Activated naive CD8-positive, alpha-beta T cell (primary cell): ENCODE data around the gene FKRP.

ENCODE experiments used
- H3K27ac Mint-ChIP-seq: one replicate; pipeline ENCODE4 v1.8.0; 2021; ENCODE audit warnings: mixed read lengths
- H3K27me3 Mint-ChIP-seq: one replicate; pipeline ENCODE4 v1.8.0; 2021; ENCODE audit warnings: mixed read lengths
- H3K36me3 Mint-ChIP-seq: one replicate; pipeline ENCODE4 v1.8.0; 2021; ENCODE audit warnings: mixed read lengths
- H3K4me1 Mint-ChIP-seq: one replicate; pipeline ENCODE4 v1.8.0; 2021; ENCODE audit warnings: low read depth, mixed read lengths
- H3K4me3 Mint-ChIP-seq: one replicate; pipeline ENCODE4 v1.8.0; 2021; ENCODE audit warnings: mild to moderate bottlenecking, mixed read lengths
- H3K9me3 Mint-ChIP-seq: one replicate; pipeline ENCODE4 v1.8.0; 2021; ENCODE audit warnings: low read depth, mixed read lengths

The FKRP gene

GRCh38 chr19:46717034-46717715 lies 28.7 kb upstream of the FKRP start, which contains the start of gene PRKD2:
TSS of gene PRKD2 (minus strand) at chr19:46717114. CDS start at chr19:46716370, 744 bp downstream.
- H3K27me3 Mint-ChIP-seq, result no peaks in the 10 kb centered on the region
- peak within 1 kb of the TSS; percentile 92 for H3K4me3 Mint-ChIP-seq
- H3K36me3 Mint-ChIP-seq, result peaks cover 2% of the 10 kb centered on the region
- peaks cover 44% of the 10 kb centered on the region for H3K4me1 Mint-ChIP-seq
- H3K27ac Mint-ChIP-seq, result peak within 1 kb of the TSS; percentile 91
- no peaks in the 10 kb centered on the region for H3K9me3 Mint-ChIP-seq

- Mint-ChIP-seq H3K4me1 (peaks cover 40% of the 10 kb centered on the region), H3K36me3 (peaks cover 2% of the 10 kb centered on the region), H3K9me3 (no peaks in the 10 kb centered on the region), H3K4me3 (peak overlapping the region; percentile 92), H3K27me3 (no peaks in the 10 kb centered on the region), H3K27ac (peak overlapping the region; percentile 90)
Measured at GRCh38 chr19:46717716-46718143, 28.1 kb upstream of the FKRP start.

GRCh38 chr19:46718157-46718933 lies 27.5 kb upstream of the FKRP start:
- Mint-ChIP-seq H3K36me3 (peaks cover 2% of the 10 kb centered on the region), H3K4me3 (peak overlapping the region; percentile 92), H3K9me3 (no peaks in the 10 kb centered on the region), H3K27me3 (no peaks in the 10 kb centered on the region), H3K27ac (peak overlapping the region; percentile 90), H3K4me1 (peaks cover 36% of the 10 kb centered on the region)

- H3K4me3 Mint-ChIP-seq, result peak overlapping the region; percentile 92
- peaks cover 2% of the 10 kb centered on the region for H3K36me3 Mint-ChIP-seq
- peaks cover 37% of the 10 kb centered on the region for H3K4me1 Mint-ChIP-seq
- H3K27ac Mint-ChIP-seq, result peak overlapping the region; percentile 28
- no peaks in the 10 kb centered on the region for H3K9me3 Mint-ChIP-seq
- no peaks in the 10 kb centered on the region for H3K27me3 Mint-ChIP-seq
Measured at GRCh38 chr19:46718934-46719622, 26.8 kb upstream of the FKRP start.

GRCh38 chr19:46719629-46720502 lies 26.0 kb upstream of the FKRP start:
- no peak overlapping the region for H3K4me3 Mint-ChIP-seq
- H3K4me1 Mint-ChIP-seq, result peaks cover 33% of the 10 kb centered on the region
- no peaks in the 10 kb centered on the region for H3K9me3 Mint-ChIP-seq
- H3K36me3 Mint-ChIP-seq, result peaks cover 2% of the 10 kb centered on the region
- H3K27me3 Mint-ChIP-seq, result no peaks in the 10 kb centered on the region
- H3K27ac Mint-ChIP-seq, result no peak overlapping the region

- H3K27ac Mint-ChIP-seq, result no peak overlapping the region
- H3K4me3 Mint-ChIP-seq, result no peak overlapping the region
- peaks cover 28% of the 10 kb centered on the region for H3K4me1 Mint-ChIP-seq
- peaks cover 2% of the 10 kb centered on the region for H3K36me3 Mint-ChIP-seq
- H3K27me3 Mint-ChIP-seq, result no peaks in the 10 kb centered on the region
- no peaks in the 10 kb centered on the region for H3K9me3 Mint-ChIP-seq
Measured at GRCh38 chr19:46720503-46721239, 25.2 kb upstream of the FKRP start.

- Mint-ChIP-seq H3K27me3 (no peaks in the 10 kb centered on the region), H3K36me3 (peaks cover 2% of the 10 kb centered on the region), H3K27ac (no peak overlapping the region), H3K9me3 (no peaks in the 10 kb centered on the region), H3K4me1 (peaks cover 28% of the 10 kb centered on the region), H3K4me3 (no peak overlapping the region)
Measured at GRCh38 chr19:46721269-46722003, 24.4 kb upstream of the FKRP start.

- no peak overlapping the region for H3K27ac Mint-ChIP-seq
- no peaks in the 10 kb centered on the region for H3K9me3 Mint-ChIP-seq
- peaks cover 28% of the 10 kb centered on the region for H3K4me1 Mint-ChIP-seq
- no peak overlapping the region for H3K4me3 Mint-ChIP-seq
- H3K36me3 Mint-ChIP-seq, result peaks cover 2% of the 10 kb centered on the region
- H3K27me3 Mint-ChIP-seq, result no peaks in the 10 kb centered on the region
Measured at GRCh38 chr19:46722004-46722380, 23.9 kb upstream of the FKRP start.

GRCh38 chr19:46722421-46723022 lies 23.3 kb upstream of the FKRP start:
- Mint-ChIP-seq H3K27me3 (no peaks in the 10 kb centered on the region), H3K4me1 (peaks cover 28% of the 10 kb centered on the region), H3K9me3 (no peaks in the 10 kb centered on the region), H3K27ac (no peak overlapping the region), H3K4me3 (no peak overlapping the region), H3K36me3 (peaks cover 2% of the 10 kb centered on the region)

GRCh38 chr19:46723023-46723461 lies 22.8 kb upstream of the FKRP start:
- Mint-ChIP-seq H3K4me3 (no peak overlapping the region), H3K27ac (no peak overlapping the region), H3K36me3 (peaks cover 2% of the 10 kb centered on the region), H3K4me1 (peaks cover 24% of the 10 kb centered on the region), H3K9me3 (no peaks in the 10 kb centered on the region), H3K27me3 (no peaks in the 10 kb centered on the region)

- H3K4me3 Mint-ChIP-seq, result no peak overlapping the region
- H3K9me3 Mint-ChIP-seq, result no peaks in the 10 kb centered on the region
- H3K27ac Mint-ChIP-seq, result no peak overlapping the region
- peaks cover 2% of the 10 kb centered on the region for H3K36me3 Mint-ChIP-seq
- peaks cover 20% of the 10 kb centered on the region for H3K4me1 Mint-ChIP-seq
- H3K27me3 Mint-ChIP-seq, result no peaks in the 10 kb centered on the region
Measured at GRCh38 chr19:46723471-46723870, 22.4 kb upstream of the FKRP start.

GRCh38 chr19:46724468-46724867 lies 21.4 kb upstream of the FKRP start:
- H3K36me3 Mint-ChIP-seq, result no peaks in the 10 kb centered on the region

More at GRCh38 chr19:46724468-46724867, 21.4 kb upstream of the FKRP start:
- Mint-ChIP-seq H3K27ac (no peak overlapping the region), H3K4me3 (no peak overlapping the region), H3K9me3 (no peaks in the 10 kb centered on the region), H3K27me3 (no peaks in the 10 kb centered on the region), H3K4me1 (peaks cover 17% of the 10 kb centered on the region)
